Trophoblast cell (in vitro differentiated cells and primary cell): Measurements from ENCODE around the gene WDR37.

Experiments
- DNase-seq, 2 donors: peaks; one replicate each; pipeline ENCODE4 v3.0.0-alpha.2; 2016
- H2AFZ ChIP-seq: 2 replicates; pipeline ENCODE4 v1.6.1; 2013; ENCODE audit warnings: low read length, moderate library complexity, mild to moderate bottlenecking; ENCODE audit not compliant: insufficient read depth, poor library complexity
- H2AK5ac ChIP-seq: 2 replicates; pipeline ENCODE4 v1.6.1; 2013; ENCODE audit warnings: mild to moderate bottlenecking, low read length
- H2BK120ac ChIP-seq: 2 replicates; pipeline ENCODE4 v1.6.1; 2013; ENCODE audit warnings: low read length, mild to moderate bottlenecking, moderate library complexity; ENCODE audit not compliant: insufficient read depth, poor library complexity
- H2BK12ac ChIP-seq: 2 replicates; pipeline ENCODE4 v1.6.1; 2013; ENCODE audit warnings: mild to moderate bottlenecking, low read length, moderate library complexity
- H2BK5ac ChIP-seq: 2 replicates; pipeline ENCODE4 v1.6.1; 2013; ENCODE audit warnings: low read length, low read depth, moderate library complexity, mild to moderate bottlenecking; ENCODE audit not compliant: poor library complexity
- H3K14ac ChIP-seq: 2 replicates; pipeline ENCODE4 v1.6.1; 2013; ENCODE audit warnings: mild to moderate bottlenecking, low read length
- H3K18ac ChIP-seq: 2 replicates; pipeline ENCODE4 v1.6.1; 2013; ENCODE audit warnings: mild to moderate bottlenecking, low read length
- H3K23ac ChIP-seq: 2 replicates; pipeline ENCODE4 v1.6.1; 2013; ENCODE audit warnings: low read length
- H3K27ac ChIP-seq: 2 replicates; pipeline ENCODE4 v1.5.1; 2013; ENCODE audit warnings: low read depth, mild to moderate bottlenecking, inconsistent platforms, low read length, moderate library complexity
- H3K27me3 ChIP-seq: 2 replicates; pipeline ENCODE4 v1.6.1; 2013; ENCODE audit warnings: inconsistent platforms, mild to moderate bottlenecking, low read length, moderate library complexity; ENCODE audit not compliant: insufficient read depth
- H3K36me3 ChIP-seq, 2 experiments: 1 replicate in 1 of 2; 2 replicates in 1 of 2; pipeline ENCODE4 v1.6.1; 2013; ENCODE audit warnings: low read length in 2 of 2, mild to moderate bottlenecking in 2 of 2, moderate library complexity in 1 of 2; ENCODE audit not compliant: insufficient read depth in 2 of 2, control insufficient read depth in 1 of 2
- H3K4ac ChIP-seq: 2 replicates; pipeline ENCODE4 v1.6.1; 2013; ENCODE audit warnings: low read depth, mild to moderate bottlenecking, low read length, moderate library complexity
- H3K4me1 ChIP-seq, 2 experiments: 1 replicate in 1 of 2; 2 replicates in 1 of 2; pipeline ENCODE4 v1.6.1; 2013; ENCODE audit warnings: low read length in 2 of 2, mild to moderate bottlenecking in 2 of 2, moderate library complexity in 1 of 2; ENCODE audit not compliant: insufficient read depth in 2 of 2, control insufficient read depth in 1 of 2
- H3K4me2 ChIP-seq: 2 replicates; pipeline ENCODE4 v1.6.1; 2013; ENCODE audit warnings: inconsistent platforms, mild to moderate bottlenecking, low read length, moderate library complexity
- H3K4me3 ChIP-seq: 2 replicates; pipeline ENCODE4 v1.5.1; 2013; ENCODE audit warnings: mild to moderate bottlenecking, low read depth, low read length, inconsistent platforms
- H3K79me1 ChIP-seq: one replicate; pipeline ENCODE4 v1.6.1; 2013; ENCODE audit warnings: low read length
- H3K79me2 ChIP-seq: 2 replicates; pipeline ENCODE4 v1.6.1; 2013; ENCODE audit warnings: low read length, mild to moderate bottlenecking; ENCODE audit not compliant: control insufficient read depth, insufficient read depth, poor library complexity
- H3K9ac ChIP-seq: 2 replicates; pipeline ENCODE4 v1.6.1; 2013; ENCODE audit warnings: mild to moderate bottlenecking, low read length
- H3K9me3 ChIP-seq: 2 replicates; pipeline ENCODE4 v1.6.1; 2013; ENCODE audit warnings: low read depth, mild to moderate bottlenecking, control low read depth, inconsistent platforms, low read length; ENCODE audit not compliant: insufficient read depth
- H4K12ac ChIP-seq: 2 replicates; pipeline ENCODE4 v1.6.1; 2013; ENCODE audit warnings: low read depth, mild to moderate bottlenecking, low read length, moderate library complexity
- H4K8ac ChIP-seq: 2 replicates; pipeline ENCODE4 v1.6.1; 2013; ENCODE audit warnings: low read depth, mild to moderate bottlenecking, low read length, moderate library complexity
- H4K91ac ChIP-seq: one replicate; pipeline ENCODE4 v1.6.1; 2013; ENCODE audit warnings: low read depth, mild to moderate bottlenecking, low read length, moderate library complexity
- WGBS: extraction: QIAGEN DNeasy Blood & Tissue Kit; methylation state at CpG from one replicate; pipeline ENCODE4 v1.1.7; 2013; ENCODE audit warnings: missing lambda C conversion rate; ENCODE audit not compliant: insufficient read length, insufficient coverage; ENCODE audit errors: extremely low coverage; 5-methylcytosine and 5-hydroxymethylcytosine counted together

WDR37 gene

GRCh38 chr10:1084011-1084950 lies 28.1 kb downstream of the WDR37 start:
- Histone ChIP-seq H3K23ac (no peak overlapping the region), H2BK120ac (no peak overlapping the region), H3K36me3 (peaks cover 32 to 43% of the 10 kb centered on the region in 2 experiments), H2AK5ac (no peak overlapping the region), H3K4me2 (no peak overlapping the region), H2BK12ac (no peak overlapping the region), H3K4me3 (no peak overlapping the region), H3K14ac (no peak overlapping the region), H3K18ac (no peak overlapping the region), H2BK5ac (no peak overlapping the region), H3K4me1 (no peaks in the 10 kb centered on the region), H4K91ac (no peak overlapping the region), H4K8ac (no peak overlapping the region), H3K27ac (no peak overlapping the region), H3K27me3 (no peaks in the 10 kb centered on the region), H3K79me1 (no peaks in the 10 kb centered on the region), H3K79me2 (no peaks in the 10 kb centered on the region), H3K9ac (peak overlapping the region; percentile 2), H3K9me3 (peaks cover 4% of the 10 kb centered on the region), H4K12ac (no peak overlapping the region), H3K4ac (no peak overlapping the region), H2AFZ (no peak overlapping the region)
- WGBS: no CpG with 5 or more reads among the region's 28 CpGs
- no peak for DNase-seq

- no peak overlapping the region for H3K4ac ChIP-seq
- H2AK5ac ChIP-seq: no peak overlapping the region
- H3K9me3 ChIP-seq: peaks cover 4% of the 10 kb centered on the region
- H4K8ac ChIP-seq: no peak overlapping the region
- H3K79me1 ChIP-seq: no peaks in the 10 kb centered on the region
- H3K9ac ChIP-seq: no peak overlapping the region
- H3K4me1 ChIP-seq: no peaks in the 10 kb centered on the region
- peaks cover 34 to 45% of the 10 kb centered on the region in 2 experiments for H3K36me3 ChIP-seq
- no peak overlapping the region for H3K18ac ChIP-seq
- no peak overlapping the region for H3K4me3 ChIP-seq
- H2AFZ ChIP-seq: no peak overlapping the region
- no peak overlapping the region for H4K12ac ChIP-seq
- no peak for DNase-seq
- no CpG with 5 or more reads among the region's 4 CpGs for WGBS
- no peak overlapping the region for H3K27ac ChIP-seq
- no peak overlapping the region for H4K91ac ChIP-seq
- no peak overlapping the region for H2BK120ac ChIP-seq
- no peak overlapping the region for H3K4me2 ChIP-seq
- no peak overlapping the region for H2BK5ac ChIP-seq
- no peaks in the 10 kb centered on the region for H3K79me2 ChIP-seq
- no peak overlapping the region for H3K23ac ChIP-seq
- H2BK12ac ChIP-seq: no peak overlapping the region
- H3K14ac ChIP-seq: no peak overlapping the region
- H3K27me3 ChIP-seq: no peaks in the 10 kb centered on the region
Measured at GRCh38 chr10:1085258-1085657, 29.1 kb downstream of the WDR37 start.

- Histone ChIP-seq H2AK5ac (no peak overlapping the region), H3K9ac (no peak overlapping the region), H3K27me3 (no peaks in the 10 kb centered on the region), H2BK120ac (no peak overlapping the region), H3K9me3 (peaks cover 4% of the 10 kb centered on the region), H4K91ac (no peak overlapping the region), H3K36me3 (peaks cover 42 to 51% of the 10 kb centered on the region in 2 experiments), H3K14ac (no peak overlapping the region), H3K4me1 (no peaks in the 10 kb centered on the region), H2BK5ac (no peak overlapping the region), H3K79me1 (no peaks in the 10 kb centered on the region), H4K8ac (no peak overlapping the region), H2BK12ac (no peak overlapping the region), H3K79me2 (no peaks in the 10 kb centered on the region), H4K12ac (no peak overlapping the region), H3K27ac (no peak overlapping the region), H3K23ac (no peak overlapping the region), H3K4me3 (no peak overlapping the region), H3K4ac (no peak overlapping the region), H3K4me2 (no peak overlapping the region), H3K18ac (no peak overlapping the region), H2AFZ (no peak overlapping the region)
- WGBS: no CpG with 5 or more reads among the region's 13 CpGs
- DNase-seq: no peak
Measured at GRCh38 chr10:1086787-1087186, 30.6 kb downstream of the WDR37 start.

GRCh38 chr10:1089017-1089689 lies 33.0 kb downstream of the WDR37 start:
- no peak overlapping the region for H2AFZ ChIP-seq
- no peak overlapping the region for H3K27ac ChIP-seq
- WGBS: no CpG with 5 or more reads among the region's 19 CpGs
- no peak overlapping the region for H2BK120ac ChIP-seq
- H3K79me2 ChIP-seq: no peaks in the 10 kb centered on the region
- H3K14ac ChIP-seq: no peak overlapping the region
- H3K4me2 ChIP-seq: no peak overlapping the region
- H2BK5ac ChIP-seq: no peak overlapping the region
- no peak overlapping the region for H3K4ac ChIP-seq
- no peak overlapping the region for H3K9ac ChIP-seq
- H3K27me3 ChIP-seq: no peaks in the 10 kb centered on the region
- H4K12ac ChIP-seq: no peak overlapping the region
- H2AK5ac ChIP-seq: no peak overlapping the region
- no peak for DNase-seq
- no peak overlapping the region for H2BK12ac ChIP-seq
- H3K79me1 ChIP-seq: no peaks in the 10 kb centered on the region
- H4K91ac ChIP-seq: no peak overlapping the region
- H3K36me3 ChIP-seq: peaks cover 38 to 46% of the 10 kb centered on the region in 2 experiments
- peaks cover 4% of the 10 kb centered on the region for H3K9me3 ChIP-seq
- no peak overlapping the region for H3K23ac ChIP-seq
- no peaks in the 10 kb centered on the region for H3K4me1 ChIP-seq
- no peak overlapping the region for H3K18ac ChIP-seq
- H4K8ac ChIP-seq: no peak overlapping the region
- H3K4me3 ChIP-seq: no peak overlapping the region
